HG02970 (cell line): Measurements from ENCODE around the gene OR51E1.

Experiments
- ATAC-seq: cut with Tn5 transposase; IDR thresholded peaks from one replicate; pipeline ENCODE4 v1.9.1; 2021; ENCODE audit warnings: mild to moderate bottlenecking, moderate library complexity, moderate number of reproducible peaks; ENCODE audit not compliant: unreplicated experiment, low FRiP score

OR51E1 gene

DNA sequence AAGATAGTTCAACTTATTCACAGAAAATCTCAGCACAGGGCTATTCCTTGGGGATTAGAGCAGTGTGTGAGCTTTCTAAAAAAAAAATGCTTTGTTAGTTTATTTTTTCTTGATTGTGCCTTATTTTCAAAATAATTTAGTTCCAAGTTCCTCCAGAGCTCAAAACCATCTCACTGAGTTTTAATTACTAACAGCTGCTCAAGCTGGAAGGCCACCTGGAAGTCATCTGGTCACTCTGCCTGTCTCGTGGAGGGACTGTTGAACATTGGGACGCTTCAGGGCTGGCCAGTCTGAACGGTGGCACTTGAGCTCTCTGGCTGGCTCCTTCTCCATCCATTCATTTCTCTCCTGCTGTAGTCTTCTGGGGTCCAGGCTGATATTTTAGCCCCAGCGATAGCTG, 4.0 kb downstream of the OR51E1 start:
- no peak for ATAC-seq

DNA sequence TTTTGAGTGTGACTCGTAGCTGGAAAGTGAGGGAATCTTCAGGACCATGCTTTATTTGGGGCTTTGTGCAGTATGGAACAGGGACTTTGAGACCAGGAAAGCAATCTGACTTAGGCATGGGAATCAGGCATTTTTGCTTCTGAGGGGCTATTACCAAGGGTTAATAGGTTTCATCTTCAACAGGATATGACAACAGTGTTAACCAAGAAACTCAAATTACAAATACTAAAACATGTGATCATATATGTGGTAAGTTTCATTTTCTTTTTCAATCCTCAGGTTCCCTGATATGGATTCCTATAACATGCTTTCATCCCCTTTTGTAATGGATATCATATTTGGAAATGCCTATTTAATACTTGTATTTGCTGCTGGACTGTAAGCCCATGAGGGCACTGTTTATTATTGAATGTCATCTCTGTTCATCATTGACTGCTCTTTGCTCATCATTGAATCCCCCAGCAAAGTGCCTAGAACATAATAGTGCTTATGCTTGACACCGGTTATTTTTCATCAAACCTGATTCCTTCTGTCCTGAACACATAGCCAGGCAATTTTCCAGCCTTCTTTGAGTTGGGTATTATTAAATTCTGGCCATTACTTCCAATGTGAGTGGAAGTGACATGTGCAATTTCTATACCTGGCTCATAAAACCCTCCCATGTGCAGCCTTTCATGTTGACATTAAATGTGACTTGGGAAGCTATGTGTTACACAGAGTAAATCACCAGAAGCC, 11.0 kb downstream of the OR51E1 start:
- ATAC-seq, result no peak

DNA sequence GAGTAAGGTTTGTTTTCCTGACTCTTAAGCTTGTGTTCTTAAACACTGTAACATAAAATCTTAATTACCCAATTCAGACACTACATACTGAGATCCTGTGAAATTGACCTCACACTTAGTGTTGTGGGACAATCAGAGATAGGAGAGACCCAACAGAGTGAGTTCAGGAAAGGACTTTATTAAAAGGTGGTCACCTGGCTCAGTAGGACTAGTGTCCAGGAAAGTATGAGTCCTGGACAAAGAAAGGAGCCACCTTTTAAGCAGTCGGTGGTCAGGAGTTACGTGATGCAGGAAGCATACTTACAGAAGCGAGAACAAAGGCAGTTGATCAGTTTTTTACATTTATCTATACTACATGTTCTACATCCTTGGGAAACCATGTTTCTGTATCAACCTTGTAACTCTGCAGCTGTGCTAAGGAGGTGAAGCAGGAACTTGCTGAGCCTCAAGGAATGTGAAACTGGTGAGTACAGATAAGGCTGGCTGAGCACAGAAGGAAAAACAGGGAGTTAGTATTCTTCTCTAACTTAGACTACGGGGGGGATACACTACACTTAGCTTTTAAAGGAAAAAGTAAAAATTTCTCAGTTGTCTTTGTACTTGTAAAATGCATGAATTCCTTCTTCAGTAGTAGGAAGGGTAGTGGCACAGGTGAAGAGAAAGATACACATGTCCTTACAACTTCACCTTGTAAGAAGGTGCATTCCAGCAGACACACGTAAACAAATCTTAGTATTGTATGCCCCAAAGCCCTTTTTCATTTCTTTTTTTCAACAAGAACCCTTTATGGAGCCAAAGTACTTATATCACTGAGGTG, 15.1 kb downstream of the OR51E1 start:
- no peak for ATAC-seq

DNA sequence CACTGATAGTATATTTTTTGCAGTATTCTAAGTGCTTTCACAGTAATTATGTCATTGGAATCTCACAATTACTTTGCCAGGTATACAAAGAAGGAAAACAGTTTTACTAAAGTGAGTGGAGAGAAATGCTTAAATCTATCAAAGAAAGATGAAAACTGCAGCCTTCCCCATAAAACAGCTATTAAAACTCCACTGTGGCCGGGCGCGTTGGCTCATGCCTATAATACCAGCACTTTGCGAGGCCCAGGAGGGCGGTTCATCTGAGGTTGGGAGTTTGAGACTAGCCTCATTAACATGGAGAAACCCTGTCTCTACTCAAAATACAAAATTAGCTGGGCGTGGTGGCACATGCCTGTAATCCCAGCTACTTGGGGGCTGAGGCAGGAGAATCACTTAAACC, 19.1 kb downstream of the OR51E1 start:
- ATAC-seq, result no peak

DNA sequence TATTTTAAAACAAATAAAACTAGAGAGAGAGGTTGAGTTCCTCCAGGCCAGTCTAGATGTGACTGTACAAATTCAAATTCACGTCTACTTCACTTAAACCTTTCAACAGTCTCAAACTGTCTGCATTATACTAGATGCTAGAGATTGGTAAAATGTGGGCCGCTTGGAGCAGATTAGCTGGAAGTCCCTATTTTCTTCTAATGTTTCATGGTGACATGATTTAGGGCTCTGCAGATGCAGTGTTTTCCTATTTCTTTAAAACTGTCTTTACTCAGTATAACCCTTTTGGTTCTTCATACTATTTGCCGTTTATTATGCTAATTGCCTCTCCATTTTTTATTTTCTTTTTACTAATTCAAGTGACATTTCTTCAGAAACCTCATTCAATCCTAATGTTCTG, 20.4 kb downstream of the OR51E1 start:
- no peak for ATAC-seq

DNA sequence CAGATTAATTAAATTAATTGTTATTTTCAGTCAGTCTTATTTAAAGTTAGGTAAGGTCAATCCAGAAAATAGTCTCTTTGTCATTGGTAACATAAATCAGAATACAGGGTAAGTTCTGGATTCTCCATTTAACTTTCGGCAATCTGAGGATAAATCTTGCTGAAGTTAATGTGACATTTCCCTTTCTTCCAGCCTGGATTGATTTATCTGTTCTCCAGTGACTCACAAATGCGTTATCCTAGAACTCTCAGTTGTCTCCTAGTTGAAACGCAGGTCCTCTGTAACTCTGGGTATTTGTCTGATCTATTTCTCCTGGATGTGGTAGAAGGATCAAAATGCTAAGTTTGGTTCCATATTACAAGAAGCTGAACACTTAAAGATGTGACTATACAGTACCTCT, 21.0 kb downstream of the OR51E1 start:
- no peak for ATAC-seq

DNA sequence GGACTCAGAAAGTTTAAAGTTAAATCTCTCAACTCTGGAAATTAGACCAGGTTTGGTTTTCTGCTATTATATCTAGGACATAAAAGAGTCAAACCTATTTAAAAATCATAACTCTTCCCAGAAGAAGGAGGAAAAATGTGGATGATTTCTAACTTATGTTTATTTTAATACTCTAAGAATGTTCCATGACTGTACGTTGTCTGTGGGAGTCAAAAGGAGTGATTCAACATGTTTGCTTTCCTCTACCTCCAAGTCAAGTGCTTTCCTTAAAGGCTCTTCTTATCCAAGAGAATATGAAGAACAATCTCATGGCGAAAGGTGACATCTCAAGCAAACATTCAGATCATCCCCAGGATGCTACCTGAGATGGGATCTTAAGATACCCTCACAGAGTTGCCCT, 21.6 kb downstream of the OR51E1 start:
- no peak for ATAC-seq

DNA sequence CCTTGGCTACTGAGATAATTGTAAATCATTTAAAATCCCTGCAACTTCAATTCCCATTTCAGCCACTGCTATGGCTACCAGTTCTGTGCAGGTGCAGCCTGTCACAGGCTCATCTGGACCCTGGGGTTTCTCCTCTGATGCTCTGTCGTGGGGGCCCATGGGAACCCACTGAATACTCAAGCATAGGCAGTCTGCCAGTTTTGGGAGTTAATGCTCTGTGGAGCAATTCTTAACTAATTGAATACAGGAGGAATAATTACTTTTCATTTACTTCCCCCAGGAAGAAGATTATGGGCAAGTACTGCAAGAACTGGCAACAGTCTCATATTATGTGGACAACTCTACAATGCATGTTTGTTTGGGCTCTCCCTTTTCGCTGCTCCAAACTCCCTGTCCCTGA, 28.0 kb downstream of the OR51E1 start:
- no peak for ATAC-seq

DNA sequence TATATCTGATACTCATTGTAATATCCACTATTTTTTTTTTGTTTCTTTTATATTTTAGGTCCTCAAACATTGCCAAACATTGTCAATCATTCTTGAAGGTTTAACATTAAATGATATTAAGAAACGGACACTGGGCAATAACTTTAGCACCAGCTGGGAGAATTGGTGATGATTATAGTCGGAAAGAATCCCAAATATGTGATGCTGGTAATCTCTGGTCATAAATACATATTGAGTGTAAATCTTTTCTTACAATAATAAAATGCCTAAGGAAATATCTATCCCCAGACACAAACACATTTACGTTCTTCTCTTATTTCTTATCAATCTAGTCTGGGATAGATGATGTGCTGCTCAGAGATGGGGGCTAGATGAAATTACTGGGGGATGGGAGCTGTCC, 28.7 kb downstream of the OR51E1 start:
- ATAC-seq, result no peak

DNA sequence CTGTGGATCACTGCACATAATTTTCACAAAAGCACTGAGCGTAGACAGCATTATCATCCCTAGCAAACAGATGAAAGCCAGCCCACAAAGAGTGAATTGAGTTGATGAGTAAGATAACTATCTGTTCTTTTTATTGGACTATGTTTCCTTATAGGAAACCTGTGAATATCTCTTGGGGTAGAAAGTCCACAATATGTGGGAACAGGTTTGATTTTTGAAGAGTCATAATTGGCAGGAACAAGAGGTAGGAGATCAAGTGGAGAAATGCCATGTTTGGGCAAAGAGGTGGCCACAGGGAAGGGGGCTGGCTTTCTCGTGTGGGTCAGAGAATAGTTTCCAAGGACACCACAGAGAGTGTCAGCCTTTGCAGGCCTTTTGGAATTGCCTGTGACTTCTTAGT, 30.0 kb downstream of the OR51E1 start:
- ATAC-seq, result no peak

DNA sequence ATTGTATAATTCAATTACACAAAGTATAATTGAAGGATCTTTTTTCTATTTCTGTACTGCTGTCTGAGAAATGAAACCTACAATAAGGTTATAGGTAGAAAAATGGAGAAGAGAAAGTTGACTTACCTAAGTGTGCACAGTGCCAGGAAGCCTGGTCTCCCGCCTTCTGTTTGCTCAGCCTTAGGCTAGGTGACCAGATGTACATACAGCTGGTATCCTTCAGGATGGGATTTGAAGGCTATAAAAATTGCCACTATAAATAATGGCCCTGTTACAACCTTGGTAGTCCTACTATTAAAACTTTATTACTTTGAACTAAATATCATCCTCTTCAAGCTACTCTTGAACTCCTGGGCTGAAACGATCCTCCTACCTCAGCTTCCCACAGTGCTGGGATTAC, 34.2 kb downstream of the OR51E1 start:
- no peak for ATAC-seq

DNA sequence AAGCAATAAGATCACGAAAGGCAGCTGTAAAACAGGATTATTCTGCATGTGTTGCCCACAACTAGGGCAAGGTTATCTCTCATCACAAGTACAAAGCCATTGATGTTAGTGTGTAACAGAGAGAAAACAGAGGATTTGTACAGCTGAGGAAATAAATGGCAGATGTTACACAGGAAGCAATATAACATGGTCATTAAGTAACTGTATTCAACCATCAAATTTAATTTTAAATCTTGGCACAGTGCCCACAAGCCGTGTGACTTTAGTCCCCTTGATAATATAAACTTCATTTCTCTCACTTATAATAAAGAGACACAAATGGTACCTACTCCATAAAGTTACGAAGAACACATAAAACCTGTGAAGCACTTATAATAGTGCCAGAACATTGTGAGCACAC, 36.6 kb downstream of the OR51E1 start:
- ATAC-seq, result no peak

DNA sequence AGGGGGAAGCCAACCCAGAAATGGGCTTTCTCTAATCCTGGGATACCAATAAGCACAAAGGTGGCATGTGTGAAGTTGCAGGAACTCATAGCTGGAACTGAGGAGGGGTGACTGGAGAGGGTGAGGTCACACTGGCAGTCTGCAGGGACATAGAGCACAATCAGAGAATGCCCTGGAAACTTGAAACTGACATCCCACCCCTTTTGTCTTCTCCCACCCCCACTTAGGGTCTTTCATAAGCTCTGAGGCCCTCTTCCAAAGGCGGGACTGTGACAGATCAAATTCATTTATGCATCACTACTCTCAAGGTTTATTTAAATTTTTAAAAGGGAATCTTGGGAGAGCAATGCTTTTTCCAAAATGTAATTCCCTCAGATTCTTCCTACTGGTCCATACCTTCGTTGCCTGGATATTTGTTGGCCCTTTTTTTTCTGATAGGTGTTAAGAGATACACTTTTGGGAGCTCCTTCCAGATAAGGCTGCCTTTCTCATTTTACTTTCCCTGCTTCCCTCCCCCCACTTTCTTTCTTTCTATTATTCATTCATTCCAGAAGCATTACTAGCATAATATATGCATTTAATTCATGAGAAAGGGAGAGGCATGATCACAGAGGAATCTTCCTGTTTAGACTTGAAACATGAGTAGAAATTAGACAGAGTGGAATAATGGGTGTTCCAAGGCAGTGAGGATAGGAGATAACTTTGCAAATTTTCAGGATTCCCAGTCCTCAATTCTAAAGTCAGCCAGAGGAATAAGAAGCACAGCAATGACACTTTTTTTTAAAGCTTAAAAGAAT, 39.0 kb downstream of the OR51E1 start:
- no peak for ATAC-seq

DNA sequence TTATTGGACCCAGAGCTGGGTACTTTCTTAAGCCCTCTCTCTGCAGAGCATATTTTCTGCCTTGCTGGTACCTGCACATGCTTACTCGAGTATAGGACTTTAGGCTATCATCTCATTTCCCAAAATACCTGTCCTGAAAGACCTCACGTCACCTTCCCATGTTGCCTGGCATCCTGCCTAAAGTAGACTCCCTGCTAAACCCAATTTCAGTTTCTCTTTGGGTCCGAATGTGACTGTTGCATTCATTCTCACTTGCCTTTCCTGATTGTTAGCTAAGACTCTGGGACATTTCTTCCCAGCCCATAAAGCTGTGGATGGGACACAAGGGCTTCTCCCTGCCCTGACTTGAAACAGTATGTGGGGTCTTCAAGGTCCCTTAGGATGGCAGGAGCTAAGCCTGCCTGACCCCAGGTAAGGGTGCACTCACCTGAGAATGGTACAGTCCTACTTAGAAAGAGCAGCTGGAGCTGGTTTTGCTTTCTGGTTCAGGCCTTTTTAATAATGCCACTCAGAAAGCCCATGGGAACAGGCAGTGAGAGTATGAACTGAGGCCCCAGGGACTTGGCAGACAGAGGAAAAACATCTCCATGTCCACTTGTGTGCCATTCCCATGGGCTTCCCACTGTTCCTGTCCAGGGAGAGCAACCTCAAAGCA, 41.0 kb downstream of the OR51E1 start:
- ATAC-seq, result no peak

DNA sequence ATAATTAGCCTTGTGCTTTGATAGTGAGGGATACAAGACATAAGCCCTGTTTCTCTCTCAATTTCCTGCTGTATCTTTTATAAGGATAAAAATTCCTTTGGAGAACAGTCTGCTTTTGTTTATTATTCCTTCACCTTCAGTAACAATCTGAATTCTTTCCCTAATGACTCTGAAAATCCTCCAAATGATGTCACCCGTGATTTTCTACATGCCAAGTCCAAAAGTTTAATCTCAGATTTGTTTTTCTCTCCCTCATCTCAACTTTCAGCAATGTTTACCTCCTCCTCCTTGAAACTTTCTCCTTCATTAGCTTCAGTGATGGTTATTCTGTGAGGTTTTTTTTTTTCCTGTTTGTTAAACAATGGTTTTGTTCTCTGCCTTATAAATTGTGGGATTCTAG, 51.7 kb downstream of the OR51E1 start:
- no peak for ATAC-seq

DNA sequence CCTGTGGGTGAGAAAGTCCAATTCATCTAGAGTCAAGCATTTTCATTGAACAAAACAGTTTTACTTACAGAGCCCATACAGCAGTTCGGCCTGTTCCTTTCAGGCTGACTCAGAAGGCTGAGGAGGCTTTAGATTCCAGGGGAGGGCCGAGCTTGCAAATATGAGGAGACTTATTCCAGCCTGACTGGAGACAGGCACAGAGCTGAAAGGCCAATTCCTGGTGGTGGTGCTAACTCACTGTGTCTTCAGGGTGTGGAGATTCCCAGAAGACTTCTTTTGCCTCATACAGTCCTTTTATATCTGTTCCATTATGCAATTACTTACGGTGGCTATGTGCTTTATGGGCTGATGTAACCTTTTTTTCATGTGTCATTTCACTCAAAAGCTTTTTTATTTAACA, 53.8 kb downstream of the OR51E1 start, which contains the start of gene OR51E2:
OR51E2 (minus strand) TSS at position 269 of the 400 bp plus-strand sequence. CDS start 15,142 bp downstream, outside the sequence.
- ATAC-seq, result no peak

DNA sequence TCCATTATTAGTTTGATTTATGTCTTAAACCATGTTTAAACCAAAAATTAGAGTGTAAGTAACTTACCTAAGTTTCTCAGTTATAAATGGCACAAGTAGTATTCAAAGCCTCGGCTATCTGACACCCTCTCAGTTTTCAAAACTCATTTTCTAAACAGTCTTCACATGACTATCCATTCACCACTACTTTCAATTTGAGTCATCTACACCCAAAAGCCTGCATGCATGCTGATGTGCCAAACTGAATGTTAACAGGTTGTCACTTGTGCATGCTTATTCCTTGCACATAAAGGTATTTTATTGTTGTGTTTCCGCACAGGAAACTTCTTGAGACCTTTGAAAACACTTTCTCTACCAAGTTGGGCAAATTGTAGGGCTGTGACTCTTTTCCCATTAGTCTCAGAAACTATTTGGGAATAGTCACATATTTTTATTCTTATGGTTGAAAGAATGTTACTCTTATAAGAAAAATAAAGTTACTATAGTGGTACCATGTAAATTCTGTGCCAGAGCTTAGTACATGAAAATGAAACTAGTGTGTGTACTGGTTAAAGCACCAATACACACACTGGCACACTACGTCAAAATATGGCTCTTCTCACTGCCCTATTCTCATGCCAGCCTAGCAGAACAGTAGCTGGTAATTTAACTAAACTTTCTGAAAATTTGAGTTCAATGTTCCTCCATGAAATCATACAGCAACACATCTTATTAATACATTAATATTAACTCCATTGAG, 56.1 kb downstream of the OR51E1 start:
- ATAC-seq, result peak; percentile 84

DNA sequence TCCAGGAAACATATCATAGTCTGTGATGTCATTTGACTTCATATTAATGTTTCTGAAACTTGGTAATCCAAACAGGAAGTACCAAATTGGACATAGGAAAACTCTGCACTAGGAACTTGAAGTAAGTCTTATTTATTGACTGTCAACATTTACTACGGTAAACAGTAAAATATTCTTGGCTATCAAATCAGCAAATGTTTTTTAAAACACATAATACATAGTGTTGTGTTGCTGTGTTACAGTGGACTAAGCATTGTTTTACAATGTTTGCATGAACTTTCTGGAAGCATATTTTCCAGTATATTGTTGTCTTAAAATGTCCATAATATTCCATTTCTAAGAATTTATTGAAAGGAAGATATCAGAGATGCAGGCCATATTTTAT, 56.6 kb downstream of the OR51E1 start:
- no peak for ATAC-seq

DNA sequence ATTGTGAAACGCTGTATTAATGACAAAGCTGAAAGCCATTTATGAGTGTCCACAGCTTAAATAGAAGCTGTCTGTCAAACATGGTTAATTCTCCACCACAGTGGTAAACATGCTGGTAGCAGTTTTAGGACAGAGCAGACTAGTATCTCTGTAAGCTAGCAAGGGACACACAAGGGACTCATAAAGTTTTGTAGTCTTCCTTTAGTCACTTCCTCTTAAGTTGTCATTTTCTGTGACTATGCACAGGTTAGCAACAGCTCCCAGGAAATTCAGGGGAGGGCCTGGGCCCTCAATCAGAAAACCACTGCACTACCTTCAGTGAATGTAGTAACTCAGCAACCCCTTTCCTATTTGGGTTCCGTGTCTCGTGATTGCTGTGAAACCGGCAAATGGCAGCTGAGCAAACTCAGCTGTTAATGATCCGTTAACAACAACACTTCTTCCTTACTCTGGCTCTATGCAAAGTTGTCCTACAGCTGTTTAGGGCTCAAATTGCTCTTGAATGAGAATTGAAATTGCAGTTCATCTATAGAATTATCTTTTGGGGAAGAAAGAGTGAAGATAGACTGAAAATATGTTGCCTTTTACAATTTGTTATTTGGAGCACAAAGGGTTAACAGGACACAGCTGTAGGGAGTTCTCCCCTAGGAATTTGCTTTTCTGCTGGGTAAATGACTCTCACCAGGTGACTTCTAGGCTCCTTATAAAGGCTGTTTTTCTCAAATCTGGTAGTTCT, 60.4 kb downstream of the OR51E1 start, which contains the start of gene MMP26:
MMP26 (plus strand) TSS at position 731 of the 736 bp plus-strand sequence.
- peak; percentile 41 for ATAC-seq
